Osteoblast (primary cell): ENCODE measurements around the gene ME2. TPM values are rescaled to one million over a fixed set of nuclear protein-coding genes. Genes with fewer than 3 reads are reported as not detected.
"Not testable (repeated sequence)": the region's sequence is repeated elsewhere in the genome, so short reads cannot be mapped to it uniquely, and the experiment has no call there.

ENCODE experiments used
- DNase-seq: peaks from one replicate; pipeline ENCODE4 v3.0.0; 2011; ENCODE audit warnings: low spot score, mixed read lengths; ENCODE audit not compliant: insufficient read length; ENCODE audit errors: missing footprints
- H2AFZ ChIP-seq: 2 replicates; pipeline ENCODE4 v1.6.0; 2011; ENCODE audit warnings: mild to moderate bottlenecking, low read length
- H3K27ac ChIP-seq: 2 replicates; pipeline ENCODE4 v1.5.1; 2011; ENCODE audit warnings: mild to moderate bottlenecking, low read depth, low read length, moderate library complexity
- H3K27me3 ChIP-seq: 2 replicates; pipeline ENCODE4 v1.6.0; 2012; ENCODE audit warnings: mild to moderate bottlenecking, control low read depth, inconsistent platforms, low read length, moderate library complexity; ENCODE audit not compliant: insufficient read depth
- H3K36me3 ChIP-seq: 2 replicates; pipeline ENCODE4 v1.5.1; 2011; ENCODE audit warnings: mild to moderate bottlenecking, low read length, control low read depth, moderate library complexity; ENCODE audit not compliant: insufficient read depth
- H3K4me1 ChIP-seq: 2 replicates; pipeline ENCODE4 v1.5.1; 2011; ENCODE audit warnings: mild to moderate bottlenecking, low read length, control low read depth, moderate library complexity; ENCODE audit not compliant: insufficient read depth
- H3K4me2 ChIP-seq: 2 replicates; pipeline ENCODE4 v1.6.0; 2011; ENCODE audit warnings: mild to moderate bottlenecking, low read length; ENCODE audit not compliant: insufficient read depth
- H3K4me3 ChIP-seq: fragments of 200-600 bp; sonication (generic); 3 replicates; pipeline ENCODE4 v1.5.1; 2012; ENCODE audit warnings: mild to moderate bottlenecking, low read length, inconsistent platforms; ENCODE audit not compliant: insufficient read depth
- H3K79me2 ChIP-seq: 2 replicates; pipeline ENCODE4 v1.6.0; 2012; ENCODE audit warnings: mild to moderate bottlenecking, low read length, control low read depth, inconsistent platforms; ENCODE audit not compliant: insufficient read depth
- H3K9me3 ChIP-seq: 2 replicates; pipeline ENCODE4 v1.5.1; 2011; ENCODE audit warnings: low read depth, low read length, control low read depth
- H4K20me1 ChIP-seq: 2 replicates; pipeline ENCODE4 v1.6.0; 2012; ENCODE audit warnings: mild to moderate bottlenecking, low read length, control low read depth; ENCODE audit not compliant: insufficient read depth
- CTCF ChIP-seq: IDR thresholded peaks from 2 replicates; pipeline ENCODE4 v1.5.1; 2011; ENCODE audit warnings: mild to moderate bottlenecking, low read depth, low read length, moderate library complexity; ENCODE audit errors: extremely low read depth
- total RNA-seq: library from RNA; depleted of rRNA; stranded (reverse); fragments of >200 nt; gene quantifications from 2 replicates; pipeline ENCODE4 v1.2.3, GENCODE V29; 2012

Gene ME2
- total RNA-seq, 1 donor, result 38.0 TPM

GRCh38 chr18:50877545-50878265 is 1.2 kb upstream of the ME2 start:
- no peaks in the 10 kb centered on the region for H3K27me3 ChIP-seq
- no peak for DNase-seq
- no peaks in the 10 kb centered on the region for H3K9me3 ChIP-seq
- H3K27ac ChIP-seq, result no peak overlapping the region
- peaks cover 7% of the 10 kb centered on the region for H3K4me1 ChIP-seq
- peak overlapping the region; percentile 96 for H3K4me2 ChIP-seq
- H3K36me3 ChIP-seq, result no peaks in the 10 kb centered on the region
- H3K4me3 ChIP-seq, result peak overlapping the region; percentile 93
- TF ChIP-seq CTCF, result no peak
- peaks cover 2% of the 10 kb centered on the region for H4K20me1 ChIP-seq
- H3K79me2 ChIP-seq, result peaks cover 31% of the 10 kb centered on the region
- H2AFZ ChIP-seq, result peak overlapping the region; percentile 98

GRCh38 chr18:50879302-50880118 is 592 bp downstream of the ME2 start:
- Histone ChIP-seq H3K79me2 (peaks cover 43% of the 10 kb centered on the region), H3K27me3 (no peaks in the 10 kb centered on the region), H3K9me3 (no peaks in the 10 kb centered on the region), H3K36me3 (no peaks in the 10 kb centered on the region), H4K20me1 (peaks cover 2% of the 10 kb centered on the region), H2AFZ (peak overlapping the region; percentile 96), H3K27ac (peak overlapping the region; percentile 64), H3K4me2 (peak overlapping the region; percentile 88), H3K4me1 (peaks cover 7% of the 10 kb centered on the region), H3K4me3 (peak overlapping the region; percentile 93)
- DNase-seq, result peak; percentile 79
- no peak for TF ChIP-seq CTCF

- H3K27ac ChIP-seq, result no peak overlapping the region
- no peaks in the 10 kb centered on the region for H3K36me3 ChIP-seq
- TF ChIP-seq CTCF, result no peak
- no peak for DNase-seq
- H3K9me3 ChIP-seq, result no peaks in the 10 kb centered on the region
- peak overlapping the region; percentile 96 for H2AFZ ChIP-seq
- H3K4me2 ChIP-seq, result peak overlapping the region; percentile 88
- H3K4me3 ChIP-seq, result peak overlapping the region; percentile 93
- H4K20me1 ChIP-seq, result peaks cover 2% of the 10 kb centered on the region
- no peaks in the 10 kb centered on the region for H3K27me3 ChIP-seq
- H3K79me2 ChIP-seq, result peaks cover 49% of the 10 kb centered on the region
- H3K4me1 ChIP-seq, result peaks cover 7% of the 10 kb centered on the region
These were observed 1.2 kb downstream of the ME2 start for GRCh38 chr18:50880119-50880465.

- H3K4me1 ChIP-seq, H2AFZ ChIP-seq: not testable (repeated sequence)
These were observed 2.0 kb downstream of the ME2 start for GRCh38 chr18:50880944-50881343.

More at GRCh38 chr18:50880944-50881343, 2.0 kb downstream of the ME2 start:
- H3K4me3 ChIP-seq, H3K27ac ChIP-seq, H3K27me3 ChIP-seq, H4K20me1 ChIP-seq, H3K4me2 ChIP-seq, DNase-seq, H3K36me3 ChIP-seq, H3K9me3 ChIP-seq: not testable (repeated sequence)
- H3K79me2 ChIP-seq, result peaks cover 53% of the 10 kb centered on the region
